Stromal cell of bone marrow (primary cell): ENCODE measurements around the gene OR4D5.

Experiments
- DNase-seq: peaks from one replicate; pipeline ENCODE4 v3.0.0-alpha.2; 2012; ENCODE audit warnings: low read depth

The OR4D5 gene

DNA sequence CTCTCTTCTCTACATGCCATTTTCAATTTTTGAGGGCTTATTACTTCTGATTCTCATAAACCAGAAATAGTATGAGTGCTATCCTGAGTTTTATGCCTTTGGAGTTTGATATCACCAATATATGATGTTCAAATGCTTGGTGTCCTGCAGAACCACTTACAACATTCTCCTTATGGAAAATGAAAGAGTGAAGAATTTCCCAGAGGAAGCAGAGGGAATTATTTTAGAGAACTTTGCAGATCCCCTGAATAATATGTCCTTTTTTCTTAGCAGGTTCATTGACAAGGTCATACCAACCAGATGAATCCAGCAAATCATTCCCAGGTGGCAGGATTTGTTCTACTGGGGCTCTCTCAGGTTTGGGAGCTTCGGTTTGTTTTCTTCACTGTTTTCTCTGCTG lies at the start of gene OR4D5:
Gene OR4D5 (plus strand): TSS at position 301 of the 400 bp plus-strand sequence. CDS start 0 bp downstream, at position 301.
- no peak for DNase-seq

DNA sequence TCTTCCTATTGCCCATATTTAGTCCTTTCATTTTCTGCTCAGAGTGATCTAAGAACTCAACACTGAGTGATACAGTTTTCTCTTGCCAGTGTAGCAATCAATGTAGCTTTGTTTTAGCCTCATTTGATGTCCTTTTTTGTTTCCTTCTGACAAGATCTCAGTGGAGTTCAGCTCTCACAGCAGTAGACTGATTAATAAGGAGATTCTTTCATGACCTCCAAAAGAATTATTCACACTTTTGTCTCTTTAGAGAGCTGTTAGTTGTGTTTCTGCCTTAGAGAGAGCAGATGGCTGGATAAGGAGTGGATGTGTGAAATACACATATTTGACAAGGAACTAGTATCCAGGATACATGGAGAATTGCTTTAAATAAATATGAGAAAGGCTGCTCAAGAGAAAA lies 47.4 kb upstream of the OR4D5 start:
- DNase-seq: no peak

DNA sequence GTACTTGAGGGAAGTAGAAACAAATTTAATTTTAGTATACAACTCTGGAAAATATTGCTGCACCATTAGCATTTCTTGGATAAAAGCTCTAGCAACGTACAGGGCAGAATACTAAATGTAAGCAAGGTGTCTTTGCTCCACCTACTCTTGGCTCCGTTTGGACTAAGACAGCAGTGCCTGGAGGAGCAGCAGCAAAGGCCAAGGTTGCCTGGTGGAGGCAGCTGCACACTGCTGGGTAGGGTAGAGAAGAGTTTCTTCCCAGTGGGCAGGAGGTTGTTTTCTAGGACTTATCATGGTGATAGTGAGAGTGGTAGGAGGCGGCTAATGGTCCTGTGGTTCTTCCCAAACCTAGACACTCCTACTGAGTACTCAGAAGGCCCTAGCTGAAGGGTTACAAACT lies 39.6 kb upstream of the OR4D5 start:
- DNase-seq: no peak

DNA sequence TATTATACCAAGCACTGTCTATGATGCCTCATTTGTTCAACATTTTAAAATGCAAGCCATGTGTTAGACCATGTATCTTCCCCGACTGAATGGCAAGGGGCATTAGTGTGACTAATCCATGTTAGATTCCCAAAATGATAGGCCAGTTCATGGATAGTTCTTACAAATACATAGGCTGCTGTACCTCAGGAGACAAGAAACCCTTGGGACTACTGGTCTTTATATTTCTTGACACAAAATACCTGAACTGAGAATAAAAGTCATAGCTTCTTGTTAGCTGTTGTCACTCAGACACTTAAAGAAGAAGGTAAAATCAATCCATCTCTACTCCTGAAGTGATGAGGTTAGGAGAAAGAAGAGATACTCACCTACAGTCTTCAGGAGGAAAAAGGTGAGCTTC lies 37.5 kb upstream of the OR4D5 start, which contains the start of gene OR8D4:
Gene OR8D4 (plus strand): TSS at position 301 of the 400 bp plus-strand sequence. CDS start 4,265 bp downstream, outside the sequence.
- DNase-seq: no peak

DNA sequence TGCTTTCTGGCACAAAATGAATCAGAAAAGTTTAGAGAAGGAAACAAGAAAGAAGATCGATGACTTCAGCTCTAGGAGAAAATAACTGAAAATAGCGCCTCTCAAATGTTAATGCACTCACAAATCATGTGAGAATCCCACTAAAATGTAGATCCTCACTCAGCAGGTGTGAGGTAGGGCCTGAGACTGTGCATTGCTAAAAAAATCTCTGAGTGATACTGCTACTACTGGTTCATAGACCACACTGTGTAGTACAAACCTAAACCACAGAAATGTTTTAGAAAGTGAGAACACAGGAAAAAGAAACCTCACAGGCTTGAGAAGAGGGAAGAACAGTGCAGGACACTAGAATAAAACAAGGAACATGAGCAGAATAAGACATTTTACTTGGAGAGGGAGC lies 35.5 kb upstream of the OR4D5 start:
- DNase-seq: no peak

DNA sequence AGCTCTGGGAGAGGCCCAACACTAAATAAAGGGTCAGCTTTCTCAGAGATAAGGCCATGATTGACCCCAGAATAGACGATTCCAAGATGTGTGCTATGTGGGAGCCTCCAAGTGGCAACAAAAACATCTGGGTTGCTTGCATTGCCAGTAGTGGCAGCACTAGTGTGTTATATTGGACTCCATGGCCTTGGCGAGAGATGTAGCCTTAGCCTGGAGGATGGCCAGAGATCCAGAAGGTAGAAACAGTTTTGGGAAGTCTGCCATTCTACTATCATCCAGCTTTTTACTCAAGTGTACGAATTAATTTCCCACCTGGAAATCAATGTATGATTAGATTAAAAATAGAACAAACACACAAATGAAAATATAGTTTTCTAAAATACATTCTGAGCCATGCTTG lies 34.5 kb upstream of the OR4D5 start:
- no peak for DNase-seq

DNA sequence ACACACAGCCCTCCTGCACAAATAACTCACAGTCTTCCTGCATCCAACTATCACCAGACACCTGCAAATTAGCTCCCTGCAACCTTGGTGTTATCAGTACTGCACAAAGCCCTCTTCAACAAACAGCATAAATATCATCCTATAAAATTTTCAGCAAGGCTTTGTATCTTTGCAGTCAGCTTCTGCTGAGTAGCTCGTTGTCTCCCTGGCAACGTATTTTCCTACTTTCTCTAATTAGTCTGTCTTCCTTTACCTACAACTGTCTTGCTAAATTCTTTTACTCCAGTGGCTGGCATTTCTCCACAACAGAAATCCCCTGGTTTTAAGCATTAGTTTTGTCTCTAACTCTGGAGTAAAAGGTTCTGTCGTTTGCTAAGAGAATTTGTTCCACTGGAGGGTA lies 33.6 kb upstream of the OR4D5 start:
- DNase-seq: no peak

DNA sequence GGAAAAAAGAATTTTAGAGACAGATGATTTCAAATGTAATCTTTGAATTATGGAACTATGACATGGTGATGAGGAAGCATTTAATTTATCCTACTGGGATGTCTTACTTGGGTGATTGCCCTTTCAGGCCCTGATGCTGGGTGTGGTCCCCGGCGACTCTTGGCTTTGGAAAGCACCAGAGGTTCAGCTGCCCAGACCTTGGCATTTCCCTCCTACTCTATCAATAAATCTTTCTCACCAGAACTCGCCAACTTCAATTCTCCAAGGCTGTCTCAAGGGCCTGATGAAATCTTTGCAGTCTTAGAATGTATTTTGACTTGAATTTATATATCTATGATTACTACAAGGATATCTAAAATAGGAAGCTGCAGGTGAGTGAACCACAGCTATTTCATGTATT lies 18.5 kb upstream of the OR4D5 start:
- DNase-seq: no peak

DNA sequence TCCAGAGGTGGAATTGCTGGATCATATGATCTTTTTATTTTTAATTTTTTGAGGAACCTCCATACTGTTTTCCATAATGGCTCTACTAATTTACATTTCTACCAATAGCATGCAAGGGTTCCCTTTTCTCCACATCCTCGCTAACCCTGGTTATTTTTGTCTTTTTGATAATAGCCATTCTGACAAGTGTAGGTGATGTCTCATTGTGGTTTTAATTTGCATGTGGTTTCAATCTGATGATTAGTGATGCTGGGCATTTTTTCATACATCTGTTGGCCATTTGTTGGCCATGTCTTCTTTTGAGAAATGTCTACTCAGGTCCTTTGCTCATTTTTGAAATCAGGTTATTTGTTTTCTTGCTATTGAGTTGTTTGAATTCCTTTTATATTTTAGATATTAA lies 15.4 kb upstream of the OR4D5 start:
- no peak for DNase-seq

DNA sequence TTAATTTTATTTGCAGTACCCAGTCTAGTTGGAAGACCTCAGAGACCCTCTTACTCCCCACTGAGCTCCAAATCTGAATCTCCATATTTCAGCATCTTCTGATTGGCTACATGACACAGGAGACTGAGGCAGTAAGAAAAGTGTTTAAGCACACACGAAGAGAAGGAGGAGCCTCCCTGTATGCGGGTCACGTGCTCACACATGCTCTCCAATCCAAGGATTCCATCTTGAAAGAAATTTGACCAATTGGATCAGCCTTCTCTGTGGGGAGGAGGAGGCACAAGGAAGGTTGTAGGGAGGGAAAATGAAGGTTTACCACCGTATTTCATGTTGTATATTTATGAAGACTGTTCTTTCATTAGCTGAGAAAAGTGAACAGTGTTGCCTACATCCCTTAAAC lies 3.0 kb downstream of the OR4D5 start:
- no peak for DNase-seq

DNA sequence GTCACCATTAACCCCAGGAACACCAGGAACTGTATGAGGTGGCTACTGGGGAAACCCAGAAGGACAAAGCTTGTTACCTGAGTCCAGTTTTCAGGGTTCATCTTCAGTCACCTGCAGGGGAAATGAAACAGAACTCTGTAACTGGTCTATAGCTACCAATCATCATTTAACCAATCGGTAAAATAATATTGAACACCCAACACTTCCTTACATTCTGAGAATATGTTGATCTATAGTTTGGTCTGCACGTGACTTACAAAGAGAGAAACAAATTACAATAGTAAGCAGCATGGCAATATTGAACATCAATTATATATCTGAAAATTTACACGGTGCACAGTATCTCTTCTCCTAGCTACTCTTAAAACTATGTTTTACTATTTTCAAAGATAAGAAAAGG lies 4.3 kb downstream of the OR4D5 start, which contains the start of gene OR6T1:
Gene OR6T1 (minus strand): TSS at position 101 of the 400 bp plus-strand sequence. CDS start 0 bp downstream, at position 101.
- no peak for DNase-seq

DNA sequence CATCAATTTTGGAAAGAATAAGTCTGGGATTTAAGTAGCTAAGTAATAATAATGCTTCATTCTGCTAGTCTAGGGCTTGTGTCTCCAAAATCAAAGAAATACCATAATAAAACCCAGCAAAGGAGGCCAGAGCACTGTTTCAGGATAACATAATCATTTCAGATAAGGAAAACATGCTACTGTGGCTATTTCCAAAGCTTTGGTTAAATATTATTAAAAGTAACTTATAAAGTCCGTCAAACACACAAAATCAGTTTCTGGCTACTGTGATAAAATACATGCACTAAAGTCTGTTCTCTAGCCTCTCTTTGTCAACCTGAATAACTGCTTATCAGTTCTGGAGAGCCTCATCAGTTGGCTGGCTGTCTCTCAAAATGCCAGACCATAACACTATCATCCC lies 5.7 kb downstream of the OR4D5 start:
- DNase-seq: no peak

DNA sequence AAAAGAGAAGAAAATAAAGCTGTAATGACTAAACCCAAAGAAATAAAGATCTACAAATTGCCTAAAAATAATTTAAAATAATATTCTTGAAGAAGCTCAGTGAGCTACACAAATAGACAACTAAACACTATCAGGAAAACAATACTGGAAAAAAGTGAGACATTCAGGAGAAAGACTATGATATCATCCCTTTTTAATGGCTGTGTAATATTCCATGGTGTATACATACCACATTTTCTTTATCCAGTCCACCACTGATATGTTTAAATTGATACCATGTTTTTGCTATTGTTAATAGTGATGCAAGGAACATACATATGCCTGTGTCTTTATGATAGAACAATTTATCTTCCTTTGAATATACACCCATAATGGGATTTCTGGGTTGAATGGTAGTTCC lies 17.3 kb downstream of the OR4D5 start:
- no peak for DNase-seq

DNA sequence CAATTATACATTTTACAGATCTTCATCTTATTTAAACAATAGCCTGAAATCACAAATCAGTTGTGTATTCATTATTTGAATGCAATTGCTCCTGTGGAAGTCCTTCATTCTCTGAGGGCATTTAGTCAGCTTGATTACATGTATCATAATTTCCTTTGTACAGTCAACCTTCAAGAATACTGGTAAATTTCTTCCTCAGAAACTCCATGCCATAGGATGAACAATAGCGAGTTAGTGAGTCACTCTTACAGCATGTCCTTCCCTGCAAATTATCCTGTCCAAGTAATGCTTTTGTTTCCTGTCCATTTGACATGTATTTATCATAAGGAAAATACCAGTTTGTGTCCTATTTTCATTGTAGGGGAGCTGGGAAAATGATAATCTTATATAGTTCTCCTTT lies 34.4 kb downstream of the OR4D5 start:
- DNase-seq: peak; percentile 20

DNA sequence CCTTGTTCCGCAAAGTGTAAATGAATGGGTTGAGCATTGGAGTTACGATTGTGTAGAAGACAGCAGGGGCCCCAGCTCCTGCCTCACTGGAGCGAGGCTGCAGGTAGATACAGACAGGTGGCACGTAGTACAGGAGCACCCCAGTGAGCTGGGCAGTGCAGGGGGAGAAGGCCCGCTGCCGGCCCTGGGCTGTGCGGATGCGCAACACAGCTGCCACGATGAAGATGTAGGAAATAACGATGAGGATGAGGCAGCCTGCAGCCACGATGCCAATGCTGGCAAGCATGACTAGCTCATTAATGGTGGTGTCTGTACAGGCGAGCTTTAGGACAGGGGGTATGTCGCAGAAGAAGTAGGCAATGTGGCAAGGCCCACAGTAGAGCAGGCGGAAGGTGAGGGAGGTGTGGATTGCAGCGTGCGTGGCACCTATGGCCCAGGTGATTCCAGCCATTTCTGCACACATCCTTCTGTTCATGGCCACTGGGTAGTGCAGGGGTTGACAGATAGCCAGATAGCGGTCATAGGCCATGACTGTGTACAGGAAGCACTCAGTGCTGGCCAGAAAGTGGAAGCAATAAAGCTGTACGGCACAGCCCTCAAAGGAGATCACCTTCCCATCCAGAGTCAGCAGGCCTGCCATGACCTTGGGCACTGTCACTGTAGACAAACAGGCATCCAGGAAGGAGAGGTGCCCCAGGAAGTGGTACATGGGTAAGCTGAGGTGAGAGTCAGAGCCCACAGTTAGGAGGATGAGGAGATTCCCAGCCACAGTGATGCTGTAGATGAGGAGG lies 37.5 kb downstream of the OR4D5 start:
- DNase-seq: no peak

DNA sequence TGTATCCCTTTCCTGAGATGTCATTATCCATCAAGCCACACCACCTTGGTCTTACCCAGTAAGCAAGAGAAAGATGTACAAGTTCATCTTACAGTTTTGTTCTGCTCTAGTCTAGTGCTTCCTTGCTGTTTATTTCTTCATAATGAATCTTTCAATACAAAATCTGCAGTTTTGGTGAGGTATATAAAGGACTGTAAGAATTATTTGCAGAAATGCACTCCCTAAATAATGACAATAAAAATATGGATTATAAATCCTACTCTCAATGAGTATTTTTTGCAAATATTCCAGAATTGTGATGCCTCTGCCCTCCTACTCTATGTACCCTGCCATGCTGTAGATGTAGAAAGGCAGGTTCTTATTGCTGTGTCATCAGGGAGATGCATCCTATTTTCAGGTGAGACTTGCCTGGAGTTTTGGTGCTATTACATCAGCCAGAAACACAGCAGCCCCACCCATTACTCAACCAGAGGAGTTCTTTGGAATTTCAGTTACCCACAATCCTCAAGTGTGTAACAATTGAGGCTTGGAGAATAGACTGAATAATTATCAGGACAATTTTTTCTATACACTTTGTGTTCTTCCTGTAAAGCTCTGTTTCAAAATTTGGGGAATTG lies 38.4 kb downstream of the OR4D5 start, which contains the start of gene OR10S1:
Gene OR10S1 (minus strand): TSS at position 51 of the 617 bp plus-strand sequence. CDS start 117 bp downstream, outside the sequence.
- no peak for DNase-seq

DNA sequence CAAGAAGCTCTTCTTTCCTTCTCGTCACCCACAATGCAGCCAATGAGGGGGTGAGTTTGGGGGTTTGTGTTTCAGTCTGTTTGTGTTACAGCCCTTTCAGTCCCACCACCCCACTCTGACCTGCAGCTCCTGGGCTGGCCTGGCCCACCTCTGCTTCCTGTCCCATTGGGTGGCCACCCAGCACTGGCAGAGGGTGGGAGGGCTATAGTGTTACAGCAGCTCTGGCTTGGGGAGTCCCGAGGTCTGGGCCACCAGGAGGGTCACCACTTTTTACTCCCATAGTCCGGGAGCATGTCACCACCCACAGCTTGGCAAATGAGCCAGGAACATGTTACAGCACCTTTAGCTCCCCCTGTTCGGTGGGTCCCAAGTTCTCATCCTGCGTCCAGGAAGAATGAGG lies 39.9 kb downstream of the OR4D5 start:
- DNase-seq: no peak
